Transverse colon (tissue), 4 donors: ENCODE results near the gene C16orf92.

ENCODE experiments used
- CTCF ChIP-seq, 5 experiments: fragments of 200-600 bp in 3 of 5; fragments of 450-650 bp in 2 of 5; sonication (generic) in 3 of 5; IDR thresholded peaks; 1 replicate in 2 of 5; 2 replicates in 3 of 5; pipeline ENCODE4 v1.5.1; 2016 to 2017; ENCODE audit warnings: antibody characterized with exemption in 5 of 5, inconsistent platforms in 3 of 5, mild to moderate bottlenecking in 2 of 5, moderate library complexity in 1 of 5
- POLR2AphosphoS5 ChIP-seq, 3 donors: sonication (generic); formaldehyde crosslinking; IDR thresholded peaks; one replicate each; pipeline ENCODE4 v1.6.1; 2016; ENCODE audit warnings: antibody characterized with exemption in 3 of 3

GRCh38 chr16:29987371-29988085, 35.5 kb upstream of the C16orf92 start:
- no peak for TF ChIP-seq POLR2AphosphoS5 (IDR thresholded peaks at IDR 0.05)
- TF ChIP-seq CTCF (IDR thresholded peaks at IDR 0.05): no peak
